ENCODE data around the gene CRAMP1. TPM values are rescaled to one million over a fixed set of nuclear protein-coding genes. Genes with fewer than 3 reads are reported as not detected.

CRAMP1 gene
- total and polyA plus RNA-seq, 2 of the 8 experiments (the other 6 are each of a cell fraction or from before 2014, with no cell fraction given) = 19.2 to 23.2 TPM

- H3K4ac ChIP-seq (replicated peaks; ENCODE audit: insufficient read length, low read depth, low read length) = no peak overlapping the region
- ChIA-PET POLR2A (ENCODE audit: partially characterized antibody) (interaction anchor here (1.4 to 1.7 kb wide), 2 partner anchors 12 to 20 kb away, joined by 3 to 4 read pairs; no protein-coding TSS in a partner anchor), CTCF (ENCODE audit: partially characterized antibody) (no interaction called here)
- 91% methylated on average over 21 of the region's 23 CpGs; no CpG with 5 or more reads in 1 of the 2 experiments for WGBS, 2 experiments (ENCODE audit: extremely low coverage in 1 of 2, insufficient coverage in 1 of 2, insufficient read length in 1 of 2, insufficient replicate concordance in 2 of 2, low coverage in 1 of 2, low lambda C conversion rate in 2 of 2, missing lambda C conversion rate in 1 of 2)
- H3K36me3 ChIP-seq (ENCODE audit: control insufficient read depth in 2 of 4, insufficient read depth in 4 of 4, low read length in 3 of 4) = peaks cover 0 to 9% (median 5%) of the 10 kb centered on the region in 4 experiments; a peak in 4 of 8 replicates
- no peak overlapping the region for H2AFZ ChIP-seq (ENCODE audit: low read length)
- no peak overlapping the region for H3K4me3 ChIP-seq (ENCODE audit: extremely low read depth in 1 of 4, insufficient read depth in 2 of 4, low read depth in 3 of 4, low read length in 4 of 4)
- H3K9me3 ChIP-seq (ENCODE audit: insufficient read depth in 2 of 2, low read depth in 1 of 2, low read length in 1 of 2) = no peaks in the 10 kb centered on the region
- H3K27me3 ChIP-seq (replicated peaks in 1 of 4; ENCODE audit: control insufficient read depth in 3 of 4, extremely low read depth in 1 of 4, insufficient read depth in 3 of 4, low read length in 3 of 4) = no peaks in the 10 kb centered on the region
- no peak overlapping the region for H3K23ac ChIP-seq (ENCODE audit: insufficient read length)
- H3K9ac ChIP-seq (replicated peaks in 1 of 4; ENCODE audit: extremely low read depth in 1 of 4, low read depth in 3 of 4, low read length in 3 of 4) = no peak overlapping the region
- H4K5ac ChIP-seq (ENCODE audit: insufficient read length, low read depth, low read length) = no peak overlapping the region
- peaks cover 0 to 8% of the 10 kb centered on the region in 2 experiments for H4K20me1 ChIP-seq (replicated peaks in 1 of 2; ENCODE audit: control insufficient read depth in 1 of 2, insufficient read depth in 2 of 2, low read length in 2 of 2)
- no peak overlapping the region for H2AK5ac ChIP-seq (ENCODE audit: low read depth, low read length)
- H3K56ac ChIP-seq (replicated peaks; ENCODE audit: insufficient read length, low read depth, low read length) = no peak overlapping the region
- no peak overlapping the region for H2BK12ac ChIP-seq (ENCODE audit: low read depth, low read length)
- H3K18ac ChIP-seq (ENCODE audit: extremely low read depth, low read length) = no peak overlapping the region
- FAIRE-seq (no peak), DNase-seq (ENCODE audit: low read depth in 1 of 2, low spot score in 2 of 2) (no peak)
- no peaks in the 10 kb centered on the region for H3K79me1 ChIP-seq (ENCODE audit: low read depth, low read length)
- no peaks in the 10 kb centered on the region for H3K4me1 ChIP-seq (replicated peaks in 1 of 4; ENCODE audit: control insufficient read depth in 3 of 4, insufficient read depth in 4 of 4, low read length in 3 of 4)
- no peak overlapping the region for H4K91ac ChIP-seq (replicated peaks; ENCODE audit: insufficient read length, low read length)
- no peaks in the 10 kb centered on the region for H3K79me2 ChIP-seq (ENCODE audit: control insufficient read depth in 1 of 2, insufficient read depth in 2 of 2, low read length in 2 of 2)
- H3K23me2 ChIP-seq (ENCODE audit: low read depth, low read length) = no peaks in the 10 kb centered on the region
- no peak overlapping the region for H3K27ac ChIP-seq (ENCODE audit: low read depth, low read length)
- no peak overlapping the region for H3K4me2 ChIP-seq (ENCODE audit: insufficient read depth in 1 of 2, low read depth in 2 of 2, low read length in 2 of 2)
- no peak overlapping the region for H2BK15ac ChIP-seq (ENCODE audit: low read length)
- H4K8ac ChIP-seq (ENCODE audit: extremely low read depth, insufficient read depth, low read length) = no peak overlapping the region
- no peak overlapping the region for H2BK20ac ChIP-seq (ENCODE audit: low read length)
- TF ChIP-seq, protein P1, sequence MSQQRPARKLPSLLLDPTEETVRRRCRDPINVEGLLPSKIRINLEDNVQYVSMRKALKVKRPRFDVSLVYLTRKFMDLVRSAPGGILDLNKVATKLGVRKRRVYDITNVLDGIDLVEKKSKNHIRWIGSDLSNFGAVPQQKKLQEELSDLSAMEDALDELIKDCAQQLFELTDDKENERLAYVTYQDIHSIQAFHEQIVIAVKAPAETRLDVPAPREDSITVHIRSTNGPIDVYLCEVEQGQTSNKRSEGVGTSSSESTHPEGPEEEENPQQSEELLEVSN (IDR thresholded peaks at IDR 0.05) = no peak
- TF ChIP-seq NANOG (IDR thresholded peaks at IDR 0.05; ENCODE audit: insufficient read depth, low read depth, low read length, poor library complexity, severe bottlenecking) = no peak
- no peak for TF ChIP-seq RNF2 (IDR thresholded peaks at IDR 0.05; ENCODE audit: borderline replicate concordance, low read depth, low read length, missing control alignments, poor library complexity, severe bottlenecking)
- no peak for TF ChIP-seq NRF1 (IDR thresholded peaks at IDR 0.05; ENCODE audit: low read depth, low read length)
- TF ChIP-seq USF2 (IDR thresholded peaks at IDR 0.05; ENCODE audit: low read length) = no peak
- no peak overlapping the region for H2BK5ac ChIP-seq (ENCODE audit: low read depth, low read length)
- H2BK120ac ChIP-seq (replicated peaks; ENCODE audit: low read depth, low read length) = no peak overlapping the region
- H3K14ac ChIP-seq (ENCODE audit: insufficient read length) = no peak overlapping the region
Measured at GRCh38 chr16:1590930-1591705, 21.0 kb upstream of the CRAMP1 start.
